ENCODE data around the gene RYR2. TPM values are rescaled to one million over a fixed set of nuclear protein-coding genes. Genes with fewer than 3 reads are reported as not detected.

The RYR2 gene
- not detected for polyA plus RNA-seq (2012; ENCODE audit: insufficient read depth, insufficient read length)

- no peak within 1 kb of the TSS for H3K4me3 ChIP-seq (ENCODE audit: low read length)
- no peak for DNase-seq (ENCODE audit: low read depth, low spot score)
Observed at GRCh38 chr1:237041795-237042525, at the start of gene RYR2. Gene RYR2, plus strand, starts transcription at chr1:237042184. Its CDS starts 338 bp downstream, at chr1:237042522.

- H3K4me3 ChIP-seq (ENCODE audit: low read length), result no peak overlapping the region
- no peak for DNase-seq (ENCODE audit: low read depth, low spot score)
Observed at GRCh38 chr1:236992449-236992848, 49.5 kb upstream of the RYR2 start.

- no peak overlapping the region for H3K4me3 ChIP-seq (ENCODE audit: low read length)
- DNase-seq (ENCODE audit: low read depth, low spot score), result no peak
Observed at GRCh38 chr1:236994450-236994849, 47.5 kb upstream of the RYR2 start.

GRCh38 chr1:236997361-236997760 lies 44.6 kb upstream of the RYR2 start:
- H3K4me3 ChIP-seq (ENCODE audit: low read length), result no peak overlapping the region
- DNase-seq (ENCODE audit: low read depth, low spot score), result no peak

- no peak overlapping the region for H3K4me3 ChIP-seq (ENCODE audit: low read length)
- no peak for DNase-seq (ENCODE audit: low read depth, low spot score)
Observed at GRCh38 chr1:236997882-236998281, 44.1 kb upstream of the RYR2 start.

GRCh38 chr1:236998546-236998945 lies 43.4 kb upstream of the RYR2 start:
- no peak overlapping the region for H3K4me3 ChIP-seq (ENCODE audit: low read length)
- DNase-seq (ENCODE audit: low read depth, low spot score), result no peak

- no peak for DNase-seq (ENCODE audit: low read depth, low spot score)
- no peak overlapping the region for H3K4me3 ChIP-seq (ENCODE audit: low read length)
Observed at GRCh38 chr1:237000191-237000590, 41.8 kb upstream of the RYR2 start.

- H3K4me3 ChIP-seq (ENCODE audit: low read length), result no peak overlapping the region
- DNase-seq (ENCODE audit: low read depth, low spot score), result no peak
Observed at GRCh38 chr1:237003516-237003915, 38.5 kb upstream of the RYR2 start.

- DNase-seq (ENCODE audit: low read depth, low spot score), result no peak
- no peak within 1 kb of the TSS for H3K4me3 ChIP-seq (ENCODE audit: low read length)
Observed at GRCh38 chr1:237004116-237004515, 37.9 kb upstream of the RYR2 start, which contains the start of gene MT1HL1. Gene MT1HL1, minus strand, starts transcription at chr1:237004441. Its CDS starts 69 bp downstream, at chr1:237004372.

GRCh38 chr1:237005674-237006073 lies 36.3 kb upstream of the RYR2 start:
- H3K4me3 ChIP-seq (ENCODE audit: low read length), result no peak overlapping the region
- DNase-seq (ENCODE audit: low read depth, low spot score), result no peak

GRCh38 chr1:237007147-237007881 lies 34.7 kb upstream of the RYR2 start:
- no peak overlapping the region for H3K4me3 ChIP-seq (ENCODE audit: low read length)
- DNase-seq (ENCODE audit: low read depth, low spot score), result no peak

GRCh38 chr1:237009611-237010010 lies 32.4 kb upstream of the RYR2 start:
- no peak overlapping the region for H3K4me3 ChIP-seq (ENCODE audit: low read length)
- DNase-seq (ENCODE audit: low read depth, low spot score), result no peak

- DNase-seq (ENCODE audit: low read depth, low spot score), result no peak
- H3K4me3 ChIP-seq (ENCODE audit: low read length), result no peak overlapping the region
Observed at GRCh38 chr1:237011432-237011831, 30.6 kb upstream of the RYR2 start.

- no peak for DNase-seq (ENCODE audit: low read depth, low spot score)
- no peak overlapping the region for H3K4me3 ChIP-seq (ENCODE audit: low read length)
Observed at GRCh38 chr1:237012361-237012760, 29.6 kb upstream of the RYR2 start.

- DNase-seq (ENCODE audit: low read depth, low spot score), result no peak
- H3K4me3 ChIP-seq (ENCODE audit: low read length), result no peak overlapping the region
Observed at GRCh38 chr1:237012788-237013383, 29.1 kb upstream of the RYR2 start.

GRCh38 chr1:237013608-237014007 lies 28.4 kb upstream of the RYR2 start:
- DNase-seq (ENCODE audit: low read depth, low spot score), result no peak
- H3K4me3 ChIP-seq (ENCODE audit: low read length), result no peak overlapping the region

GRCh38 chr1:237016626-237017025 lies 25.4 kb upstream of the RYR2 start:
- H3K4me3 ChIP-seq (ENCODE audit: low read length), result no peak overlapping the region
- no peak for DNase-seq (ENCODE audit: low read depth, low spot score)

- H3K4me3 ChIP-seq (ENCODE audit: low read length), result no peak overlapping the region
- no peak for DNase-seq (ENCODE audit: low read depth, low spot score)
Observed at GRCh38 chr1:237018896-237019295, 23.1 kb upstream of the RYR2 start.

- no peak for DNase-seq (ENCODE audit: low read depth, low spot score)
- H3K4me3 ChIP-seq (ENCODE audit: low read length), result no peak overlapping the region
Observed at GRCh38 chr1:237025358-237026074, 16.5 kb upstream of the RYR2 start.

All from Jurkat, Clone E6-1 (cell line).